A673 (cell line): Measurements from ENCODE around the gene LARP4.

Experiments used
- CTCF ChIP-seq: fragments of 300-800, 200-600 bp; sonication (generic); conservative IDR thresholded peaks from 2 replicates; pipeline ENCODE4 v1.5.1; 2017; ENCODE audit warnings: low read depth, mild to moderate bottlenecking, antibody characterized with exemption, low read length, moderate library complexity, mixed read lengths
- EZH2 ChIP-seq: fragments of 200-600 bp; sonication (generic); IDR thresholded peaks from 2 replicates; pipeline ENCODE4 v1.6.1; 2017; ENCODE audit warnings: borderline replicate concordance, low read depth, mild to moderate bottlenecking, mixed read lengths, antibody characterized with exemption, low read length; ENCODE audit not compliant: poor library complexity, severe bottlenecking

GRCh38 chr12:50467439-50467838 lies 66.8 kb downstream of the LARP4 start:
- TF ChIP-seq CTCF (no peak), EZH2 (no peak)
